ENCODE results near the gene TOMM20. TPM values are rescaled to one million over a fixed set of nuclear protein-coding genes. Genes with fewer than 3 reads are reported as not detected.

The TOMM20 gene
- total and polyA plus RNA-seq, 2 of the 8 experiments (the other 6 are each of a cell fraction or from before 2014, with no cell fraction given): 71.4 to 168 TPM

GRCh38 chr1:235122348-235122747 lies 6.3 kb downstream of the TOMM20 start (continued):
- no peak for TF ChIP-seq CTCF (IDR thresholded peaks at IDR 0.05; ENCODE audit: control extremely low read depth in 1 of 3, insufficient read depth in 1 of 3, low read depth in 1 of 3, low read length in 3 of 3)
- TF ChIP-seq NRF1 (IDR thresholded peaks at IDR 0.05; ENCODE audit: low read depth, low read length): no peak

Data from H1 (cell line).